Endothelial cell of umbilical vein (primary cell): ENCODE results near the gene ZBTB46. TPM values are rescaled to one million over a fixed set of nuclear protein-coding genes. Genes with fewer than 3 reads are reported as not detected.
A peak's percentile ranks its signal among the peaks of the same experiment; 100 is the strongest.

Experiments
- BruUV-seq: library from RNA; stranded (reverse); fragments of 400-500 nt; replicated peaks from 2 replicates; lab custom pipeline; 2021; lab: Mats Ljungman, UMichigan
- CTCF ChIA-PET: fragments of 300-600, 350-600 bp; sonication (Branson Sonifier 250); formaldehyde crosslinking; loops from one replicate; lab custom pipeline; 2021; ENCODE audit warnings: antibody characterized with exemption, inconsistent platforms; lab: Charles Lee
- POLR2A ChIA-PET: fragments of 300-600, 350-600 bp; sonication (Branson Sonifier 250); formaldehyde crosslinking; loops from one replicate; lab custom pipeline; 2021; ENCODE audit warnings: antibody characterized with exemption, inconsistent platforms; lab: Charles Lee
- DNase-seq: peaks from one replicate; pipeline ENCODE4 v3.0.0-alpha.2; 2011; ENCODE audit warnings: low read depth, low spot score
- FAIRE-seq: peaks from 2 replicates; lab custom pipeline; 2011; peaks lifted over from hg19 to GRCh38; lab: Jason Lieb, UNC
- H2AFZ ChIP-seq: 2 replicates; pipeline ENCODE4 v1.6.0; 2012; ENCODE audit warnings: low read depth, low read length, control low read depth, inconsistent platforms
- H3K27ac ChIP-seq: 2 replicates; pipeline ENCODE4 v1.5.1; 2011; ENCODE audit warnings: low read depth, mild to moderate bottlenecking, control low read depth, low read length, moderate library complexity; ENCODE audit not compliant: insufficient read depth
- H3K27me3 ChIP-seq, 2 experiments: 2 replicates each; pipeline versions ENCODE4 v1.6.0 to v1.6.1; 2011; ENCODE audit warnings: low read length in 2 of 2, mixed read lengths in 1 of 2; ENCODE audit not compliant: control insufficient read depth in 2 of 2, insufficient read depth in 2 of 2
- H3K36me3 ChIP-seq, 2 experiments: 2 replicates in 1 of 2; 3 replicates in 1 of 2; pipeline ENCODE4 v1.5.1; 2011; ENCODE audit warnings: low read length in 2 of 2, mild to moderate bottlenecking in 1 of 2, moderate library complexity in 1 of 2; ENCODE audit not compliant: control insufficient read depth in 2 of 2, insufficient read depth in 2 of 2; ENCODE audit errors: extremely low read depth in 1 of 2
- H3K4me1 ChIP-seq: 3 replicates; pipeline ENCODE4 v1.5.1; 2011; ENCODE audit warnings: mild to moderate bottlenecking, low read length; ENCODE audit not compliant: control insufficient read depth, insufficient read depth; ENCODE audit errors: extremely low read depth
- H3K4me2 ChIP-seq: 2 replicates; pipeline ENCODE4 v1.6.1; 2011; ENCODE audit warnings: low read length, control low read depth, mixed read lengths; ENCODE audit not compliant: insufficient read depth
- H3K4me3 ChIP-seq, 3 experiments: fragments of 200-600 bp in 1 of 3; sonication (generic), shearing (Covaris generic) in 1 of 3; replicated peaks in 1 of 3; 2 replicates each; pipeline ENCODE4 v1.5.1; 2011 to 2016; ENCODE audit warnings: control low read depth in 3 of 3, low read length in 3 of 3, mild to moderate bottlenecking in 2 of 3, inconsistent platforms in 1 of 3, low read depth in 1 of 3, moderate library complexity in 1 of 3; ENCODE audit not compliant: insufficient read depth in 1 of 3
- H3K79me2 ChIP-seq: 2 replicates; pipeline ENCODE4 v1.6.0; 2012; ENCODE audit warnings: low read length, inconsistent platforms; ENCODE audit not compliant: control insufficient read depth, insufficient read depth
- H3K9ac ChIP-seq: replicated peaks from 2 replicates; pipeline ENCODE3; 2011; ENCODE audit warnings: low read length, control low read depth; ENCODE audit not compliant: insufficient read depth; ENCODE audit errors: extremely low read depth
- H3K9me1 ChIP-seq: replicated peaks from 3 replicates; pipeline ENCODE4 v1.6.0; 2011; ENCODE audit warnings: mild to moderate bottlenecking, low read length; ENCODE audit not compliant: control insufficient read depth, insufficient read depth; ENCODE audit errors: extremely low read depth
- H3K9me3 ChIP-seq: replicated peaks from 2 replicates; pipeline ENCODE4 v1.5.1; 2012; ENCODE audit warnings: low read length, inconsistent platforms; ENCODE audit not compliant: control insufficient read depth, insufficient read depth
- H4K20me1 ChIP-seq: replicated peaks from 2 replicates; pipeline ENCODE3; 2011; ENCODE audit warnings: mild to moderate bottlenecking, low read length; ENCODE audit not compliant: control insufficient read depth, insufficient read depth; ENCODE audit errors: extremely low read depth
- EZH2 ChIP-seq: IDR thresholded peaks from 2 replicates; pipeline ENCODE4 v1.6.1; 2012; ENCODE audit warnings: borderline replicate concordance, low read depth, mild to moderate bottlenecking, moderate library complexity, low read length, inconsistent platforms; ENCODE audit not compliant: severe bottlenecking
- FOS ChIP-seq: IDR thresholded peaks from 2 replicates; pipeline ENCODE4 v1.6.1; 2011; ENCODE audit warnings: mild to moderate bottlenecking, low read length, moderate library complexity, borderline replicate concordance; ENCODE audit not compliant: insufficient read depth
- GATA2 ChIP-seq: IDR thresholded peaks from 2 replicates; pipeline ENCODE4 v1.7.0; 2011; ENCODE audit warnings: low read depth, mild to moderate bottlenecking, moderate library complexity, mixed read lengths, low read length; ENCODE audit not compliant: insufficient read length, insufficient read depth
- JUN ChIP-seq: IDR thresholded peaks from 2 replicates; pipeline ENCODE4 v1.6.1; 2011; ENCODE audit warnings: borderline replicate concordance, low read depth; ENCODE audit not compliant: insufficient read length, insufficient read depth
- MYC ChIP-seq: IDR thresholded peaks from one replicate; pipeline ENCODE4 v1.6.1; 2011; ENCODE audit warnings: mild to moderate bottlenecking, low read depth, low read length
- POLR2A ChIP-seq: IDR thresholded peaks from 2 replicates; pipeline ENCODE4 v1.6.1; 2012; ENCODE audit warnings: low read depth, mild to moderate bottlenecking, control low read depth, low read length
- POLR2AphosphoS5 ChIP-seq: IDR thresholded peaks from 2 replicates; pipeline ENCODE4 v1.6.1; 2012; ENCODE audit warnings: low read depth, mild to moderate bottlenecking, control low read depth, low read length, moderate library complexity; ENCODE audit not compliant: insufficient read depth
- dilution Hi-C: fragments of 300-500 bp; cut with MboI; formaldehyde crosslinking; loops from one replicate; pipeline ENCODE4 v1.15.0; 2019; ENCODE audit warnings: low sequenced_read_pairs; ENCODE audit not compliant: extremely low pct_ligation_motif_present
- intact Hi-C: fragments of 100-400 bp; cut with micrococcal nuclease; formaldehyde crosslinking; loops from one replicate; pipeline ENCODE4 v1.10.0; 2022
- polyA plus RNA-seq, 4 experiments: library from polyadenylated mRNA; depleted of rRNA in 3 of 4; stranded (reverse) in 3 of 4; unstranded in 1 of 4; fragments of >200 nt; gene quantifications; 2 replicates each; pipeline versions ENCODE4 v1.2.1 to v1.2.3, GENCODE V29; 2011 to 2012; ENCODE audit warnings: missing spikeins in 1 of 4
- total RNA-seq: library from RNA; stranded (reverse); gene quantifications from 2 replicates; pipeline ENCODE4 v1.2.3, GENCODE V29; 2021
- TF ChIP-seq, protein P1 (sequence below), 2 donors: IDR thresholded peaks; 1 replicate in 1 of 2; 2 replicates in 1 of 2; pipeline ENCODE4 v1.5.1; 2011; ENCODE audit warnings: low read length in 2 of 2, mild to moderate bottlenecking in 2 of 2, moderate library complexity in 2 of 2, control low read depth in 1 of 2, inconsistent platforms in 1 of 2, low read depth in 1 of 2; ENCODE audit not compliant: insufficient read depth in 1 of 2; ENCODE audit errors: extremely low read depth in 1 of 2
- TF ChIP-seq, protein P2 (sequence below): IDR thresholded peaks from 2 replicates; pipeline ENCODE4 v1.6.1; 2011; ENCODE audit not compliant: insufficient read depth, insufficient read length

The ZBTB46 gene
- total and polyA plus RNA-seq, 2 donors (not counting 3 experiments of a cell fraction or from before 2014, with no cell fraction given), result 1.3 to 7.1 TPM

GRCh38 chr20:63864545-63864977 is 33.5 kb upstream of the ZBTB46 start:
- peak overlapping the region; percentile 63 for H2AFZ ChIP-seq
- intact Hi-C loops, result loop anchor here (1.0 to 5.0 kb wide), 6 partner anchors 37 to 326 kb away; partner anchors contain the start of gene RTEL1
- dilution Hi-C loops, result no loop called here
- BruUV-seq, result TSS peak; percentile 61
- H3K9me3 ChIP-seq, result no peaks in the 10 kb centered on the region
- H3K27ac ChIP-seq, result peak overlapping the region; percentile 56
- ChIA-PET CTCF (interaction anchor here (1.0 to 3.9 kb wide), 19 partner anchors 9 to 326 kb away, joined by 3 to 24 read pairs (median 8); partner anchors contain the start of genes ARFRP1, PRPF6, PTK6 and UCKL1), POLR2A (interaction anchor here (0.6 to 1.6 kb wide), 9 partner anchors 9 to 326 kb away, joined by 3 to 11 read pairs (median 3); partner anchors contain the start of genes GMEB2 and TCEA2)
- FAIRE-seq (no peak), DNase-seq (no peak)
- H3K36me3 ChIP-seq, result peaks cover 2 to 14% of the 10 kb centered on the region in 2 experiments
- H3K4me2 ChIP-seq, result peak overlapping the region; percentile 56
- H3K27me3 ChIP-seq, result no peaks in the 10 kb centered on the region
- H3K79me2 ChIP-seq, result peaks cover 38% of the 10 kb centered on the region
- peak overlapping the region; percentile 65 for H3K9ac ChIP-seq
- H4K20me1 ChIP-seq, result no peaks in the 10 kb centered on the region
- peak overlapping the region; percentile 36 to 77 (median 68) for H3K4me3 ChIP-seq
- H3K4me1 ChIP-seq, result peaks cover 5% of the 10 kb centered on the region
- no peak for TF ChIP-seq POLR2AphosphoS5
- TF ChIP-seq FOS, result no peak
- TF ChIP-seq, protein P1, sequence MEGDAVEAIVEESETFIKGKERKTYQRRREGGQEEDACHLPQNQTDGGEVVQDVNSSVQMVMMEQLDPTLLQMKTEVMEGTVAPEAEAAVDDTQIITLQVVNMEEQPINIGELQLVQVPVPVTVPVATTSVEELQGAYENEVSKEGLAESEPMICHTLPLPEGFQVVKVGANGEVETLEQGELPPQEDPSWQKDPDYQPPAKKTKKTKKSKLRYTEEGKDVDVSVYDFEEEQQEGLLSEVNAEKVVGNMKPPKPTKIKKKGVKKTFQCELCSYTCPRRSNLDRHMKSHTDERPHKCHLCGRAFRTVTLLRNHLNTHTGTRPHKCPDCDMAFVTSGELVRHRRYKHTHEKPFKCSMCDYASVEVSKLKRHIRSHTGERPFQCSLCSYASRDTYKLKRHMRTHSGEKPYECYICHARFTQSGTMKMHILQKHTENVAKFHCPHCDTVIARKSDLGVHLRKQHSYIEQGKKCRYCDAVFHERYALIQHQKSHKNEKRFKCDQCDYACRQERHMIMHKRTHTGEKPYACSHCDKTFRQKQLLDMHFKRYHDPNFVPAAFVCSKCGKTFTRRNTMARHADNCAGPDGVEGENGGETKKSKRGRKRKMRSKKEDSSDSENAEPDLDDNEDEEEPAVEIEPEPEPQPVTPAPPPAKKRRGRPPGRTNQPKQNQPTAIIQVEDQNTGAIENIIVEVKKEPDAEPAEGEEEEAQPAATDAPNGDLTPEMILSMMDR (IDR thresholded peaks at IDR 0.05; ENCODE audit: extremely low read depth in 1 of 2, insufficient read depth in 1 of 2, low read depth in 1 of 2, low read length in 2 of 2), result no peak
- TF ChIP-seq JUN, result no peak
- TF ChIP-seq POLR2A, result no peak
- no peak for TF ChIP-seq MYC
- TF ChIP-seq EZH2, result no peak
- TF ChIP-seq, protein P2, sequence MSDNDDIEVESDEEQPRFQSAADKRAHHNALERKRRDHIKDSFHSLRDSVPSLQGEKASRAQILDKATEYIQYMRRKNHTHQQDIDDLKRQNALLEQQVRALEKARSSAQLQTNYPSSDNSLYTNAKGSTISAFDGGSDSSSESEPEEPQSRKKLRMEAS, result no peak
- TF ChIP-seq GATA2, result no peak
- H3K9me1 ChIP-seq, result no peaks in the 10 kb centered on the region
